B cell (primary cell): ENCODE measurements around the gene USP44. TPM values are rescaled to one million over a fixed set of nuclear protein-coding genes. Genes with fewer than 3 reads are reported as not detected.

Experiments
- ATAC-seq: fragments of 200-7000 bp; cut with Tn5 transposase; one replicate; pipeline ENCODE4 v1.10.0; 2021; ENCODE audit warnings: low read depth, mild to moderate bottlenecking, moderate number of reproducible peaks, moderate library complexity
- CTCF ChIA-PET: fragments of 350-600 bp; sonication (Branson Sonifier 250); formaldehyde crosslinking; loops from one replicate; lab custom pipeline; 2021; ENCODE audit warnings: antibody characterized with exemption, inconsistent platforms; lab: Charles Lee
- POLR2A ChIA-PET: fragments of 350-600 bp; sonication (Branson Sonifier 250); formaldehyde crosslinking; loops from one replicate; lab custom pipeline; 2021; ENCODE audit warnings: antibody characterized with exemption; lab: Charles Lee
- DNase-seq: peaks from one replicate; pipeline ENCODE4 v3.0.0; 2013
- H2AFZ ChIP-seq: 2 replicates; pipeline ENCODE4 v1.6.1; 2012; ENCODE audit warnings: mild to moderate bottlenecking, low read depth, low read length; ENCODE audit not compliant: insufficient read depth, poor library complexity, severe bottlenecking
- H3K27ac ChIP-seq, 2 donors: 1 replicate in 1 of 2; 2 replicates in 1 of 2; pipeline ENCODE4 v1.5.1; 2012 to 2013; ENCODE audit warnings: low read length in 2 of 2, mild to moderate bottlenecking in 2 of 2, moderate library complexity in 1 of 2
- H3K27me3 ChIP-seq, 4 experiments: fragments of 200-600 bp in 1 of 4; sonication (generic) in 1 of 4; replicated peaks in 1 of 4; 1 replicate in 2 of 4; 2 replicates in 2 of 4; pipeline versions ENCODE4 v1.6.1 to v1.7.0; 2013 to 2016; ENCODE audit warnings: low read length in 3 of 4, mild to moderate bottlenecking in 2 of 4, mixed read lengths in 1 of 4, moderate library complexity in 1 of 4; ENCODE audit not compliant: insufficient read depth in 4 of 4, control insufficient read depth in 3 of 4; ENCODE audit errors: control extremely low read depth in 1 of 4
- H3K36me3 ChIP-seq, 2 experiments: replicated peaks in 1 of 2; 1 replicate in 1 of 2; 2 replicates in 1 of 2; pipeline versions ENCODE4 v1.6.1 to v1.7.1; 2013; ENCODE audit warnings: low read length in 1 of 2; ENCODE audit not compliant: insufficient read depth in 2 of 2, control insufficient read depth in 1 of 2; ENCODE audit errors: control extremely low read depth in 1 of 2, extremely low read depth in 1 of 2
- H3K4me1 ChIP-seq, 2 donors: fragments of 200-600 bp in 1 of 2; sonication (generic) in 1 of 2; 1 replicate in 1 of 2; 2 replicates in 1 of 2; pipeline versions ENCODE4 v1.5.1 to v1.6.1; 2013 to 2017; ENCODE audit warnings: low read length in 2 of 2; ENCODE audit not compliant: control insufficient read depth in 2 of 2, insufficient read depth in 2 of 2
- H3K4me2 ChIP-seq: replicated peaks from 2 replicates; pipeline ENCODE3; 2012; ENCODE audit warnings: mild to moderate bottlenecking, low read depth, low read length; ENCODE audit not compliant: poor library complexity, severe bottlenecking
- H3K4me3 ChIP-seq, 5 experiments: fragments of 200-600 bp in 1 of 5; sonication (generic) in 1 of 5; 1 replicate in 3 of 5; 2 replicates in 2 of 5; pipeline versions ENCODE4 v1.5.1 to v1.7.0; 2011 to 2016; ENCODE audit warnings: low read length in 4 of 5, mild to moderate bottlenecking in 4 of 5, low read depth in 2 of 5, control low read depth in 1 of 5, moderate library complexity in 1 of 5; ENCODE audit not compliant: insufficient read depth in 1 of 5; ENCODE audit errors: control extremely low read depth in 1 of 5, extremely low read depth in 1 of 5
- H3K79me2 ChIP-seq: fragments of 200-600 bp; sonication (generic); one replicate; pipeline ENCODE4 v1.6.0; 2016; ENCODE audit warnings: low read length; ENCODE audit not compliant: control insufficient read depth, insufficient read depth
- H3K9ac ChIP-seq: fragments of 200-600 bp; sonication (generic); 2 replicates; pipeline ENCODE4 v1.6.1; 2017; ENCODE audit warnings: mild to moderate bottlenecking, low read length, moderate library complexity
- H3K9me3 ChIP-seq, 3 donors: one replicate each; pipeline versions ENCODE4 v1.6.1 to v1.7.1; 2013; ENCODE audit warnings: low read length in 2 of 3; ENCODE audit not compliant: control insufficient read depth in 2 of 3, insufficient read depth in 1 of 3; ENCODE audit errors: control extremely low read depth in 1 of 3
- H4K20me1 ChIP-seq: 2 replicates; pipeline ENCODE4 v1.6.0; 2012; ENCODE audit warnings: mild to moderate bottlenecking, low read length; ENCODE audit not compliant: insufficient read depth, control insufficient read depth, poor library complexity, severe bottlenecking
- H3K27ac Mint-ChIP-seq: one replicate; pipeline ENCODE4 v1.8.0; 2021; ENCODE audit warnings: mixed read lengths
- H3K27me3 Mint-ChIP-seq: one replicate; pipeline ENCODE4 v1.8.0; 2021; ENCODE audit warnings: mixed read lengths
- H3K4me1 Mint-ChIP-seq: one replicate; pipeline ENCODE4 v1.8.0; 2021; ENCODE audit warnings: mixed read lengths
- H3K4me3 Mint-ChIP-seq: one replicate; pipeline ENCODE4 v1.8.0; 2021; ENCODE audit warnings: mixed read lengths
- H3K9me3 Mint-ChIP-seq: one replicate; pipeline ENCODE4 v1.8.0; 2022; ENCODE audit warnings: mixed read lengths; ENCODE audit not compliant: insufficient read depth
- CTCF ChIP-seq: fragments of 200-600 bp; IDR thresholded peaks from one replicate; pipeline ENCODE4 v1.8.0; 2022; ENCODE audit warnings: antibody characterized with exemption, mild to moderate bottlenecking
- EZH2 ChIP-seq: IDR thresholded peaks from 2 replicates; pipeline ENCODE4 v1.6.1; 2012; ENCODE audit warnings: borderline replicate concordance, low read depth, mild to moderate bottlenecking, moderate library complexity, low read length; ENCODE audit not compliant: insufficient read depth, poor library complexity, severe bottlenecking
- WGBS: methylation state at CpG from one replicate; pipeline ENCODE4 v1.1.5; 2013; ENCODE audit warnings: missing lambda C conversion rate; ENCODE audit not compliant: insufficient coverage; 5-methylcytosine and 5-hydroxymethylcytosine counted together
- intact Hi-C: fragments of 100-400 bp; cut with micrococcal nuclease; formaldehyde crosslinking; loops from one replicate; pipeline ENCODE4 v1.10.0; 2022
- polyA plus RNA-seq: library from polyadenylated mRNA; depleted of rRNA; stranded (reverse); fragments of >200 nt; gene quantifications from 2 replicates; pipeline ENCODE4 v1.2.3, GENCODE V29; 2012
- total RNA-seq, 2 donors: library from RNA; stranded (reverse); fragments of 120-200 nt in 1 of 2; gene quantifications; 1 replicate in 1 of 2; 2 replicates in 1 of 2; pipeline versions ENCODE4 v1.2.3 to v1.2.4, GENCODE V29; 2013 to 2022

The USP44 gene
- total and polyA plus RNA-seq, 2 donors (not counting 1 experiment from before 2014, with no cell fraction given), result 2.5 to 7.1 TPM

GRCh38 chr12:95494888-95495287, 56.4 kb downstream of the USP44 start:
- Histone ChIP-seq H3K36me3 (peaks cover 6 to 54% of the 10 kb centered on the region in 2 experiments), H4K20me1 (no peaks in the 10 kb centered on the region), H3K4me3 (no peak overlapping the region), H3K9ac (no peak overlapping the region), H3K9me3 (peaks cover 0 to 4% (median 0%) of the 10 kb centered on the region in 3 donors), H3K79me2 (peaks cover 15% of the 10 kb centered on the region), H3K4me1 (no peaks in the 10 kb centered on the region), H3K27me3 (no peaks in the 10 kb centered on the region), H3K4me2 (no peak overlapping the region), H3K27ac (no peak overlapping the region), H2AFZ (no peak overlapping the region)
- ChIA-PET CTCF (no interaction called here), POLR2A (no interaction called here)
- Mint-ChIP-seq H3K4me1 (no peaks in the 10 kb centered on the region), H3K27ac (no peak overlapping the region), H3K4me3 (no peak overlapping the region), H3K27me3 (no peaks in the 10 kb centered on the region), H3K9me3 (no peaks in the 10 kb centered on the region)
- DNase-seq (no peak), ATAC-seq (no peak)
- intact Hi-C loops, result no loop called here
- no peak for TF ChIP-seq CTCF
- no peak for TF ChIP-seq EZH2
- 100% methylated on average over 1 of the region's 2 CpGs for WGBS

DNA sequence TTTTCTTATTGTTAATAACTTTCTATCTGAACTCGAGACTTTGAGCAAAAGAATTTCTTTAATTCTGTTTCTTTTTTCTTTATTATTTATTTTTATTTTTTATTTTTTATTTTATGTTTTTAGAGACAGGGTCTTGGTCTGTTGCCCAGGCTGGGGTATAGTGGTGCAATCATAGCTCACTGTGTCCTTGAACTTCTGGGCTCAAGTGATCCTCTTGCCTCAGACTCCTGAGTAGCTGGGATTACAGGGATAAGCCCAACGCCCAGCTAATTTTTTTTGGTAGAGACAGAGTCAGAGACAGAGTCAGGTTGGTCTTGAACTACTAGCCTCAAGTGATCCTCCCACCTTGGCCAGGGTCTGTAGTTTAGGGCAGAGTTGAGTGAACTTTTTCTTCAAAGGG, 58.8 kb downstream of the USP44 start:
- Mint-ChIP-seq H3K9me3 (no peaks in the 10 kb centered on the region), H3K4me1 (no peaks in the 10 kb centered on the region), H3K4me3 (no peak overlapping the region), H3K27me3 (no peaks in the 10 kb centered on the region), H3K27ac (no peak overlapping the region)
- Histone ChIP-seq H3K9me3 (no peaks in the 10 kb centered on the region), H4K20me1 (no peaks in the 10 kb centered on the region), H3K4me1 (no peaks in the 10 kb centered on the region), H3K27ac (no peak overlapping the region), H3K4me3 (no peak overlapping the region), H3K4me2 (no peak overlapping the region), H3K27me3 (no peaks in the 10 kb centered on the region), H2AFZ (no peak overlapping the region), H3K36me3 (peaks cover 0 to 49% of the 10 kb centered on the region in 2 experiments), H3K79me2 (peaks cover 3% of the 10 kb centered on the region), H3K9ac (no peak overlapping the region)
- ATAC-seq, result no peak
- intact Hi-C loops, result no loop called here
- ChIA-PET POLR2A (no interaction called here), CTCF (no interaction called here)
- no peak for TF ChIP-seq CTCF
- TF ChIP-seq EZH2, result no peak
- WGBS, result no CpG with 5 or more reads among the region's 2 CpGs
- no peak for DNase-seq
